Measurements from ENCODE around the gene NDUFA12.
A peak's percentile ranks its signal among the peaks of the same experiment; 100 is the strongest.

The NDUFA12 gene

DNA sequence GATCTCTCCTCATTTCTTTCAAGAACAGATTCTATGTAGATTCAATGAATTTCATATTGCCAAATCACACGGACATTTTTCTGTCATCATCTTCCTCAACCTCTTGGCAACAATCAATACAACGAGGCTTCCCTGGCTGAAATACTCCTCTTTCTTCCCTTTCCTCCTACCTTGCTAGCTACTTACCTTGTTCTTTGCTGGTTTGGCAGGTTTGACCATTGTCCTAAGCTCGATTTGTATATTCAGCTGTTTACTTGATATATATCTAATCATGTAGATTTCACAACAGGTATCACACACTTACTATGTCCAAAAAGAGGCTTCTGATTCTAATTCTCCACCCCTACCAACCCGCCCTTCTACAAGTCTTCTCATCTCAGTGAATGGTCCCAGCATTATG lies 23.6 kb downstream of the NDUFA12 start:
- no peak for DNase-seq

DNA sequence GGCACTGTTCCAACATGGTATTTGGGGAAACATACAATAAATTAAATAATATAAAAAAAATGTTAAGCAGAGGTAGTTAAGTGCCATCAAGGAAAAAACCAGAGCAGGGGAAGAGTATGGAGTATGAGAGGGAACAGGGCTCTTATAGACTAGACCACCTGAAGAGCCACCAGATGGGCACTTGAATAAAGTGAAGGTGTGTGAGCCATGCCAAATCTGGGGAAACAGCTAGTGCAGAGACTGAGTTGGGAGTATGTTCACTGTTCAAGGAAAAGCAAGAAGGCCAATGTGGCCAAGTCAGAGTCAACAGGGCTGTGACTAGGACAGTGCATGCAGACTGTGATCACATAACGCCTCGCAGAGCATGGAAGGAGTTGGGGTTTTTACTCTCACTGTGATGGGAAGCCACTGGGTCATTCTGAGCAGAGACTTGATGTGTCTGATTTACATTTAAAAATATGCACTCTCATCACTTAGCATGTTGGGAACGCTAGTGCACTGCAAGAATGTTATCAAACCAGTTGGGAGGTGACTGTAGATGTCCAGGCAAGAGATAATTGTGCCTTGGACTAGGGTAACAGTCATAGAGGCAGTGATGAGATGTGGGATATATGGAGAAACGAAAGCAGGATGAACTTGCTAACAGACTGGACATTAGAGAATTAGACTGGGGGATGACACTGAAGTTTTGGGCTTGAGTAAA lies 25.6 kb downstream of the NDUFA12 start:
- no peak for DNase-seq

DNA sequence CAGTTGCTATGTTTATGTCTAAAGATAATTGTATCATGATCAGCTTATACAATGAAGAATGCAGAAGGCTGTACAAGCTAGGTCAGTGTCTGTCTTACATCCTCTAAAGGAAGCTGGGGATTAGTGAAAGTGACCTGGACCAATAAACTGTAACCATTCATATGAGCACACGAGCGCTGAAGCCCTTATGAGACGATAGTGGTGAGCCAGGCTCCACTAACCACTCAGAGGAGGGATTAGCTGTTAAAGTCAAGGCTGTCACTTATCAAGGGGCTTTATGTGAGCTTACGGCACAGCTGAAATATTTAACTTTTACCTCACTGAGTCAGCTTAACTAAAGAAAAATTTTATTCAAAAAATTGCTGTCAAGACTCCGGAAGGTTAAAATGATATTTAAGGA lies 30.3 kb downstream of the NDUFA12 start:
- DNase-seq = peak; percentile 32

DNA sequence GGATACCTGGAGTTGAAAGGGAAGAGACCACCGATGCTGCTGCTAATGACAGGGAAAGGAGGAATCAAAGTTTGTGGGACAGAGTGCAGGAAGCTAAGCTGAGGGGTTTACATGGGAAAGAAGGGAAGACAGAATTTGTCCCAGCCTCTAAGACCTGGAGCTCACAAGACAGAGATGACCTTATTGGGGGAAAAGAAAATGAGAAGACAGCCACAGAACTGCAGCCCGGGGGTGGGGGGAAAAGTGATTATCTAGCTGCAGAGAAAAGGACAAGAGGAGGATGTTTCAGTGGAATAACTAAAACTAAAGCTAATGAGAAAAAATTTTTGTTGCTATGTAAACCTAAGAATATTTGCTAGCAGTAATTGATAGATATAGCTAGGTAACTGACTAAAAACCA lies 30.7 kb downstream of the NDUFA12 start:
- DNase-seq = no peak

DNA sequence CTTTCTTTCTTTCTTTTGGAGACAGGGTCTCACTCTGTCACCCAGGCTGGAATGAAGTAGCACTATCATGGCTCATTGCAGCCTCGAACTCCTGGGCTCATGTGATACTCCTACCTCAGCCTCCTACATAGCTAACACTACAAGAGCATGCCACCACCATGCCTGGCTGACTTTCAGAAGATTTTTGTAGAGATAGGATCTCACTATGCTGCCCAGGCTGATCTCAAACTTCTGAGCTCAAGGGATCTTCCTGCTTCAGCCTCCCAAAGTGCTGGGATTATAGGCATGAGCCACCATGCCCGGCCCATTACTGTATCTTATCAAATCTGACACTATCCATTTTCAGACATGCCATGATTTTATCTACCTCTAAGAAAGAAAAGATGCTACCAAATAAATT lies 31.6 kb downstream of the NDUFA12 start:
- DNase-seq = no peak

DNA sequence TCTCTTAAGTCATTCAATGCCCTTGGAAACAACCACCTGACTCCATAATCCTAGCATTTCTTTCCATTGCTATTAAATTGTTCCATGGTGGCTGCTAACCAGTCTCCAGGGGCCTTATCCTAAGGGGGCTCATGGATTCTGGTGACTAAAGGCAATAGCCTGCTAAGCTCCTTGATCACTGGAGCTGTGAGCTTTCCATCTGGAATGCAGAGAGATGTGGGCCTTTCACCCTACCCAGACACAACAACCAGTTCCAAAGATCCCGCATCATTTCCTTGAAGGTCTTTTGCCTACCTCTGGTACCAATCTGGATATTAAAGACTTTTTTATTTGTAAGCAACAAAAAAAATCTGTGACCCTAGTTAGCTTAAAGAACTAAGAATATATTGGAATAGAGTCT lies 32.9 kb downstream of the NDUFA12 start:
- no peak for DNase-seq

DNA sequence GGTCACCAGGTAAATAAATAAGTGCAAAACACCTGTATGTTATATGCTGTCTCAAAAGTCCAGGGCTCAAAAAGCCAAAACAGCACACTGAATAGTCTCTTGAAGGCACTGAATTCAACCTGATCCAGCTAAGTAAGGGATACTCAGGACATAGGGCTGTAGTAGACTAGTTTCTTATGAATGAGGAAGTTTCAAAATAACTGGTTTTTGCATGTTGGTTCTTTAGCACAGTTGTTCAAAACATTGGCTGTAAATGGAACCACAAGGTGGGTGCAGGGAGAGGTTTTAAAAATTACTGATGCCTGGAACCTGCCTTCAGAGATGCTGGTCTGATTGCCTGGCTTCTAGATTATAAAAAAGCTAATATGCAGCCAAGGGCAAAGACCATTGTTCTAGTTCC lies 34.1 kb downstream of the NDUFA12 start:
- no peak for DNase-seq

DNA sequence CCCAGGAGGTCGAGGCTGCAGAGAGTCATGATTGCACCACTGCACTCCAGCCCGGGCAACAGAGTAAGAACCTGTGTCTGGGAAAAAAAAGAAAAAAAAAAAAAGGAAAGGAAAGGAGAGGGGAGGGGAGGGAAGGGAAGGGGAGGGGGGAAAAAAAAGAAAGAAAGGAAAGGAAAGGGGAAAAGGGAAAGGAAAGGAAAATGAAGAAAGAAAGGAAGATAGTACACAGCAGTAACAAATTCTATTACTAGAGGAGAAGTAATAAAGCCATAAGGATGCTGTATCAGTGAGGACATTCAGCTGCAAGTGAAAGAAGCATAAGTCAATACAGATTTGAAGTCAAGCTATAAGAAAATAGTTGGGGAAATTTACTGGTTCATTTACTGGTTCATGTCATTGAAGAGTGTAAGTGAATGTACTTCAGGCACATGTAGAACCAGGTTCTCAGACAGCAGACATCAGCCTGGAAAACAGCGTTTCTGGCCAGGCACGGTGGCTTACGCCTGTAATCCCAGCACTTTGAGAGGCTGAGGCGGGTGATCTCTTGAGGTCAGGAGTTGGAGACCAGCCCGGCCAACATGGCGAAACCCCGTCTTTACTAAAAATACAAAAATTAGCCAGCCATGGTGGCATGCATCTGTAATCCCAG lies 37.4 kb downstream of the NDUFA12 start:
- DNase-seq = no peak

DNA sequence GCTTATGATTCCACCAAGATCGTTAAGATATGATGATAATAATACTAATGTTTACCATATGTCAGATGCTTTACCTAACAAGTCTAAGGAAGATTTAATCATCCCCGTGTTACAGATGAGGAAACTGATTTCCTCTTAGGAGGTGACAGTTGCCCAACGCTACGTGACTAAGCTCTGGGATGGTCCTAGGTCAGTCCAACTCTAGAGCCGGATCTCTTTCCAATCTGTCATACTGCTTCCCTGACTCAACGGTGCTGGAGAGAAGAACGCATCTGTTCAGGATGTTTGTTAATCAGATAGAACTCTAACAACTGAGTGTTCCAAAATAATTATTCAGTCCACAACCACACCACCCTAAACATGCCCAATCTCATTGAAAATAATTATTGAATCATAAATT lies 39.8 kb downstream of the NDUFA12 start:
- DNase-seq = no peak

DNA sequence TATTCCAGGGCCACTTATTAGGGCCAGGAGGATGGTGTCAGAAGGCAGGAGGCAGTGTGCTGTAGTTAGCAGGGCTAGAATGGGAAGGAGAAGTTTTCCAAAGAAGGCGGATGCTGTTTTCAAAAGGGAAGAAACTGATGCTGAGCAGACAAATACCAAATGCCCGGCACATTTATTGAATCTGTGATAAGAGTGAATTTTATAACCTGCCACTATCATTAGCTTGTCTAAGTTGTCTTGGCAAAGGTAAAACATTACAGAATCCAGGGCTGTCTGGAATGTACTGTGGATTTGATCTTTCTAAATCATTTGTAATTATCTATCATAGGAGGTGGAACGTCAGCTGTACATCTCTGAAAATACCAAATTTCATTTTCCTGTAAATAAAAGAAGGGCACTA lies 40.8 kb downstream of the NDUFA12 start:
- DNase-seq = no peak

DNA sequence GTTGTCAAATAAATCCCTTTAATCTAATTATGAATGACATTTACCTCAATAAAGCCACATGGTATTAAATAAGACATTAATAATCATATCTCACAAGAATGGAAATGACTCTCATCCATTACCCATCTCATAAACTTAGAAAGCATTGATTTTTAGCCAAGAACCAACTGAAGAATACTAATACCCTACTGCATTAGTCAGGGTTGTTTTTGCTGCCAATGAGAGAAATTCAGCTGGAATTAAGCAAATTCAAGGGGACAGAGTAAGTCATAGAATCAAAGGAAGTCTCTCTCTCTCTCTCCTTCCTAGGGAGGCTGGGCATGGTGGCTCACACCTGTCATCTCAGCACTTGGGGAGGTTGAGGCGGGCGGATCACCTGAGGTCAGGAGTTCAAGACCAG lies 41.6 kb downstream of the NDUFA12 start:
- no peak for DNase-seq

DNA sequence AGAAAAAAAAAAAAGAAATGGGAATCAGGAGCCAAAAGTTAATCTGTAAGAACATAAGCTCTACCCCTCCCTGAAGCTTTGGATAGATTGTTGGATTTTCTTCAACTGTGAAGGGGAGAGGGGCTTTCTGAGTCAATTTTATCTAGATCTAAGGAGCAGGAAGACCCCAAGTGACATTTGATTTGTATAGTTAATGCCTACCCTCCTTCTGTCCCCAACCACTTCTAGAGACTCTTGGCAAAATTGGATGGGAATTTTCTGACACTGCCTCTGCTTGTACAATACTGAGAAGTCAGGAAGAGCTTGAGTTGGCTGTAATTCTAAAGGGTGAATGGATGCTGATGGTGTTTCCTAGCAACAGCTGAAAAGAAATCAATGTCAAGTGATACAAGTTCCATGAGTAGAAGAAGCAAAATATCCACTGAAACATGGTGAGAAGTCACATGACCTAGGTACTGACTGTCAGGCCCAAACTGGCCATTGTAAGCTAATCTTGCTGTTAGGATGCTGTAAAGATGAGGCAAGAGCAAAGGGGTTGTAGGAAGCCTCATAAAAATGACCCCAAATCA lies 42.2 kb downstream of the NDUFA12 start:
- DNase-seq = no peak

DNA sequence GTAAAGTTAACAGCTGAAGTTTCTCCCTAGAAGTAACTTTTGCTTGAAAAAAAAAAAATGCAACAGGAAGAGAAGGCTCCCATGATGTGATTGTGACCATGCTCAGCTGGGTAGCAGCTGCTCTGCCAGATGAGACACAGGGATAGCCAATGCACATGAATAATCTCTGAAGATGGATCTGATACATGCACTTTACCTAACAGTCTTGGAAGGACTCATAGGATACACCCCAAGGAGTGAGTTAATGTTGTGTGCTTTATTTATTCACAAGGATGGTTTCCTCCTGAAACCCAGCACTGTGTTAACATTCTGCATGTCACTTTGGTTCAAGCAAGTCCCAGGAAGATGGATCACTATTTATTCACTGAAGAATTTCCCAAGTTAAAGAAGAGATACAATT lies 46.5 kb downstream of the NDUFA12 start:
- no peak for DNase-seq

DNA sequence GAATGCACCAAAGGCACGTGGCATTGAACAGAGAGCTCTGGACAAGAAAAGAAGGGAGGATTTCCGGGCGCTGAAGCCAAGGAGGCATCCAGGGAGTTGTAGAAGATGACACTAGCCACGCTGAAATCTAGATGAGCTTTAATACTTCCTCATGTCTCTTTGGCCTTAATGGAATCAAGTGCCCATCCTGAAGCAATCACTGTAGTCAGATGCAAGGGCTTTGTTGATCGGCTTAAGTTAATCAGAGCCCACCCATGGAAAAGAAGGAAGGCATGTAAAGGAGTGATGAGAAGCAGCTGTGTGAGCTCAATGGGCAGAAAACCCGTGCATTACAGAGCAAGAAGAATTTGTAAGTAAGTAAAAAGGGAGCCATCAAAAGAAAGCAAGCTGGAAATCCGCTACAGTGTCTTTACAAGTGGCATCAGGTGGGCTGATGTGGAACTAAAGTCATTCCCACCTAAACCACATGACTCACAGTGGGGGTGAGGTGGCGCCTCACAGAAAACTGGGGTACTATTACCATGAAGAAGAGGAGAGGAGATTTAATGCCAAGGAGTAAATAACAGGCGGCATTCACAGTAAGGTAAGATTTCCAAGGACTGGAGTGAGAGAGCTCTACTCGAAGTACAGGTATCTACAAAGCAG lies 48.4 kb downstream of the NDUFA12 start:
- no peak for DNase-seq

DNA sequence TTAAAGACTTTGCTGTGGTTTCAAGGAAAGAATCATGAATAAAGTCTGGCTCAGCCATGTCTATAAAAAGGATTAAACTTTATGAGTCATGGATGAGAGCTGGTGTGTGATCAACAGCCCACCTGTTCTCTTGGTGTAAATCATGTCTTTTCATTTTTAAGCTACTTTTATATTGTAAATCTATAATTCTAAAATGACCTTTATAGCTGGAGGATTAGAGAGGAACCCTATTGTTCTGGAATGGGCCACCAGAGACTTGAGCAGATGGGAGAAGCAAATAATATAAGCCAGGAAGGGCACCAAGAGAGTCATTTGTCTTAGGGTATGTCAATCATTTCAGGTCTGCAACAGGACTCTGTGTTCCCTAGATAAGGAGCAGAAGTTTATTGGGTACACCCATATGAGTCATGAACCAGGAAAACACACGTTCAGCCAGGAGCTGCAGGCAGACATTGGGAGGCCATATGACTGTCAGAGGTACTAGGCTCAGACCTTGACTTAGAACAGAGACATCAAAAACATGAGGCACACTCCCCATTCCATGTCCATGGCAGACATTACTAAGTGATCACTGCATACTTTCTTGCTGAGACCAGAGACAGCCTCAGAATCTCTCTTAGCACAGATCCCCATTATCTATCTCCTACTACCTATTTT lies 49.3 kb downstream of the NDUFA12 start:
- DNase-seq = peak; percentile 65

DNA sequence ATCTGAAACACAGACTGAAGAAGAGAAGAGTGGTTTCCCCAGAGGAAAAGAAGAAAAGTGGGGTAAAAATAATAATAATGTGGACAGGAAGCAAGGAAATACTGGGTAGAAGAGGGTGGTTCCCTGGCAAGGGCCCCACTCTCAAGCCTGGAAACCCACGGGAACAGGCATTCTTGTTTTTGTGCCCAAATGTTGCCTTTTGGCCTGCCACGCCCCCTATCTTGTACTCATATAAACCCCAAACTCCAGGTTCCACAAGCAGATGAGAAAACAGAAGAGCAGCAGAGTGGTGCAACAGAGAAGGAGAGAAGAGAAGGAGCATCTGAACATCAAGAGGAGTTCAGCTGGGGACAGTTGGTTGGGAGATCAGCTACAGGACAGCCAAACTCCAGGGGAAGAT lies 51.2 kb downstream of the NDUFA12 start:
- DNase-seq = no peak

DNA sequence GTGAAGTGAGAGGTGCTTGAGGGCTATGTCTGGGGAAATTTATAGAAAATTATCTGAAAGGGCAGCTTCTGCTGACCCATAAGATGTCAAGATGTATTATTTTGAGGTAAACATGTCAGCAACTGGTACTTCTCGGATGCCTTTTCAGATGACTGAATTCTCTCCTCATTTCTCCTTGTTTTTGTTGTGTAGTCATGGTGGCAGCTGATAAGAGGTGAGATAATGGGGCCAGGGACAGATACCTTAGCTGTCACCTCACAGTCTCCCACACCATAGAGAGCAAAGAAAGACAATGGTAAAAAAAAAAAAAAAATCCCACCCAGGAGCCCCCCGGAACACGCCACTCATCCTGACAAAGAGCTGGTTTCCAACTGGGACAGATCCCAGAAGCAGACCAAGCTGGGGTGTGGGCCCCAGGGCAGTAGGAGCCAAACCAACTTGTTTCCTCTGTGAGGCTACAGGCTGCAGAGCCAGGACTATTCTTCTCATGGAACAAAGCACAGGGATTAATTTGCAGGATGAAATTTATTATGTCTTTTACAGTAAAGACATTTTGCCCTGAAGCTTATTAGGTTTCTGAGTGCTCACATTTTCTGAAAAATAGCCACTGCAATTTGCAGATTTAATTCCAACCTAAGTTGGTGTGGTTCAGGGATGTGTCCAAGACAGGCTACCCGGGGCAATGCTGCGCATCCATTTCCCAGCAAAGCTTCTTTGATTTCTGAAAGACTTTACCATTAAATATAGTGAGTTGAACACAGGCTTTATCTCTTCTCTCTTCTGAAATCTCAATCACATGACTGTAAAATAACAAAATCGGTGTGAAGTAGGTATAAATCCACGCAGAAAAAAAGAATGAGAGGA lies 52.2 kb downstream of the NDUFA12 start:
- peak; percentile 29 for DNase-seq

DNA sequence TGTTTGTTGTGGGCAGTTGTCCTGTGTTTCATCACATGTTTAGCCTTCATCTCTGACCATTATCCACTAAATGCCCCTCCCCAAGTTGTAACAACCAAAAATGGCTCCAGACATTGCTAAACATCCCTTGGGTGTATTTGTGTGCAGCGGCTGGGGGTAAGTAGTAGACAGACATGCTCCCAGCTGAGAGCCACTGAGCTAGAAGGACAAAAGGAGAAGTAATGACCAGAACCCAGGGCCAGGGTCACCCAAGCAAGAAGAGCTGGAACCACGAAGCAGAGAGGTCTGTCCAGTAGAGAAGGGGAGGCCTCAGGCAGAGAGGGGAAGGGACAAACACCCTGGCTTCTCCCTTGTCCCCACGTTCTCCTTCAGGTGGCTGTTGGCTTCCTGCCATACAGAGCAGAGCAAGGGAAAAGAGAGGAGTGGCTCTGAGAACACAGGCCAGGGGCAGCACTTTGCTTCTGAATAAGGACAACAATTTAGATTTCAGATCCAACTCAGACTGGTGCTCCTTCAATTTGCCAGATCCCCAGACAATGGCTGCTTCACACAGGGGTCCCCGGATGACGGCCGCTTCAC lies 55.2 kb downstream of the NDUFA12 start:
- DNase-seq = no peak

DNA sequence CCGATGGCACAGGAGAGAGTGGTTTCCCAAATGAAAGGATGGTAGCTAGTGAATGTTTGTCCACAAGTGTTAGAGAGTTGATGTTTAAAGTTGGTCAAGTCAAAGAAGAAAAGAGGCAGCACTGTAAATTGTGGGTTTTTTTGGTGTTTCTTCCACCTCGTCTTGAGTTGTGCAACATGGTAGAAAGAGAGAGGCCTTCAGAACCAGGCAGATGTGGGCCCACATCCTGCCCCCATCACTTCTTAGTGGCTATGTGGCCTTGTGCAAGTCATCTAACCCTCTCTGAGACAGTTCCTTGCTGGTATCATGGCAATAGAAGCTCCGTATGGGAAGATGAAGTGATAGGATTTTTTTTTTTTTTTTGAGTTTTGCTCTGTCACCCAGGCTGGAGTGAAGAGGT lies 60.8 kb downstream of the NDUFA12 start:
- DNase-seq = no peak

DNA sequence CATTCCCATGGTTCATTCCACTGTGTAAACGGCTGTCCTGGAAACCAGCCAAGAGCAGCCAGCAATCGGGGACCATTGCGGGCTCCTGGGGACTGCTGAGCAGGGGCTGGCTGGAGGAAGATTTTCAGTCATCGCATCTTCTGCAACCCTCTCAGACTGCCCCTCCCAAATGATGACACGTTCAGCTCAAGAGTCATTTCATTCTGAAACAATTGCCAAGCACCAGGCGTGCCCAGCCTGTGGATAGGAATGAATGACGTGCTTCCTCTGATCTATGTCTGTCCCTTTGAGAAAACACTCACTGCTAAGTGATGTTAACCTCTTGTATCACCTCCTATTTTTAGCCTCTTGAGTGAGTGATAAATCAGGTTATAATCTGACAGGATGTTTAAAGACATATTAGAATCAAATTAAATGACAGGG lies 62.0 kb downstream of the NDUFA12 start:
- DNase-seq = peak; percentile 90

DNA sequence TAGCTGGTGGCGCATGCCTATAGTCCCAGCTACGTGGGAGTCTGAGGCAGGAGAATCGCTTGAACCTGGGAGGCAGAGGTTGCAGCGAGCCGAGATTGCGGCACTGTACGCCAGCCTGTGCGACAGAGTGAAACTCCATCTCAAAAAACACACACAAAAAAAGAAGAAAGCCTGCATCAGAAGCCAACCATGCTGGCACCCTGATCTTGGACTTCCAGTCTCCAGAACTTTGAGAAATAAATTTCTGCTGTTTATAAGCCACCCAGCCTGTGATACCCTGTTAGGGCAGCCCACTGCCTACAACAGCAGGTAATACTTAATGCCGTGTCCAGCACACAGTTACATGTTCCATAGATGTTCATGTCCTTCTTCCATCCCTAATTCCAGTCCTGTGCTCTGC lies 62.7 kb downstream of the NDUFA12 start:
- DNase-seq = no peak

DNA sequence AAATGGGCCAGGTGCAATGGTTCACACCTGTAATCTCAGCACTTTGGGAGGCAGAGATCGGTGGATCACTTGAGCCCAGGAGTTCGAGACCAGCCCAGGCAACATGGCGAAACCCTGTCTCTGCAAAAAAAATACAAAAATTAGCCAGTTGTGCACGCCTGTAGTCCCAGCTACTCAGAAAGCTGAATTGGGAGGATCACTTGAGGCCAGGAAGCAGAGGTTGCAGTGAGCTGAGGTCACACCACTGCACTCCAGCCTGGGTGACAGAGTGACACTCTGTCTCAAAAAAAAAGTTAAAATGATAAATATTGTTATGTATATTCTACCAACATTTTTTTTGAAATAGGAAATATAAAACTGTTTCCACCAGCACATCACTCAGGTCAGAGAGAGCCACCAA lies 64.9 kb downstream of the NDUFA12 start:
- no peak for DNase-seq

Measured in DMS53 (cell line).